Vagina (tissue), 2 donors: ENCODE measurements around the gene INSIG2. TPM values are rescaled to one million over a fixed set of nuclear protein-coding genes. Genes with fewer than 3 reads are reported as not detected.

Source experiments
- DNase-seq, 2 donors: peaks; one replicate each; pipeline ENCODE4 v3.0.0-alpha.2; 2017; ENCODE audit errors: extremely low spot score in 2 of 2
- H3K27ac ChIP-seq: fragments of 200-600 bp; sonication (generic); one replicate; pipeline ENCODE4 v1.5.1; 2019
- H3K27me3 ChIP-seq: fragments of 200-600 bp; sonication (generic); one replicate; pipeline ENCODE4 v1.5.1; 2019
- H3K36me3 ChIP-seq, 2 donors: fragments of 200-600 bp; sonication (generic); one replicate each; pipeline ENCODE4 v1.5.1; 2017 to 2019
- H3K4me1 ChIP-seq: fragments of 200-600 bp; sonication (generic); one replicate; pipeline ENCODE4 v1.5.1; 2019
- H3K4me3 ChIP-seq, 2 donors: fragments of 200-600 bp; sonication (generic); 1 replicate in 1 of 2; 2 replicates in 1 of 2; pipeline ENCODE4 v1.5.1; 2016 to 2019
- H3K9me3 ChIP-seq: fragments of 200-600 bp; sonication (generic); one replicate; pipeline ENCODE4 v1.5.1; 2019
- CTCF ChIP-seq, 3 experiments: fragments of 450-650 bp in 2 of 3; fragments of 200-600 bp in 1 of 3; sonication (generic) in 1 of 3; IDR thresholded peaks; one replicate each; pipeline ENCODE4 v1.5.1; 2017 to 2019; ENCODE audit warnings: antibody characterized with exemption in 3 of 3, mild to moderate bottlenecking in 2 of 3, moderate library complexity in 2 of 3
- POLR2A ChIP-seq, 2 donors: fragments of 450-650 bp; IDR thresholded peaks; one replicate each; pipeline ENCODE4 v1.6.1; 2017; ENCODE audit warnings: antibody characterized with exemption in 2 of 2, mild to moderate bottlenecking in 2 of 2, moderate library complexity in 2 of 2
- POLR2AphosphoS5 ChIP-seq, 2 donors: sonication (generic); formaldehyde crosslinking; IDR thresholded peaks; one replicate each; pipeline ENCODE4 v1.9.0; 2017; ENCODE audit warnings: antibody characterized with exemption in 2 of 2, mild to moderate bottlenecking in 2 of 2, low read depth in 1 of 2; ENCODE audit not compliant: insufficient read depth in 1 of 2
- intact Hi-C: fragments of 100-400 bp; cut with DNase I; formaldehyde crosslinking; loops from one replicate; pipeline ENCODE4 v1.15.1; 2023
- total RNA-seq: library from RNA; depleted of rRNA; stranded (reverse); fragments of >200 nt; gene quantifications from one replicate; pipeline ENCODE4 v1.2.3, GENCODE V29; 2016

Gene INSIG2
- total RNA-seq, 1 donor from 2014 or later = 9.8 TPM

GRCh38 chr2:118112771-118113334 is 24.6 kb downstream of the INSIG2 start:
- Histone ChIP-seq H3K27me3 (no peaks in the 10 kb centered on the region), H3K36me3 (peaks cover 0 to 3% of the 10 kb centered on the region in 2 donors), H3K4me3 (no peak overlapping the region), H3K4me1 (no peaks in the 10 kb centered on the region), H3K27ac (no peak overlapping the region), H3K9me3 (no peaks in the 10 kb centered on the region)
- intact Hi-C loops = no loop called here
- no peak for DNase-seq
- no peak for TF ChIP-seq POLR2AphosphoS5 (IDR thresholded peaks at IDR 0.05; ENCODE audit: insufficient read depth in 1 of 2, low read depth in 1 of 2)
- no peak for TF ChIP-seq POLR2A (IDR thresholded peaks at IDR 0.05)
- TF ChIP-seq CTCF (IDR thresholded peaks at IDR 0.05) = no peak

GRCh38 chr2:118114863-118115262 is 26.6 kb downstream of the INSIG2 start:
- no peak for DNase-seq
- Histone ChIP-seq H3K4me1 (no peaks in the 10 kb centered on the region), H3K27me3 (no peaks in the 10 kb centered on the region), H3K27ac (no peak overlapping the region), H3K4me3 (no peak overlapping the region), H3K9me3 (no peaks in the 10 kb centered on the region), H3K36me3 (peaks cover 0 to 3% of the 10 kb centered on the region in 2 donors)
- no peak for TF ChIP-seq POLR2A (IDR thresholded peaks at IDR 0.05)
- no peak for TF ChIP-seq POLR2AphosphoS5 (IDR thresholded peaks at IDR 0.05; ENCODE audit: insufficient read depth in 1 of 2, low read depth in 1 of 2)
- no peak for TF ChIP-seq CTCF (IDR thresholded peaks at IDR 0.05)
- intact Hi-C loops = no loop called here

GRCh38 chr2:118115761-118116160 is 27.5 kb downstream of the INSIG2 start:
- no peak overlapping the region for H3K27ac ChIP-seq
- no peak overlapping the region for H3K4me3 ChIP-seq
- intact Hi-C loops = no loop called here
- H3K27me3 ChIP-seq = no peaks in the 10 kb centered on the region
- DNase-seq = no peak
- no peak for TF ChIP-seq POLR2AphosphoS5 (IDR thresholded peaks at IDR 0.05; ENCODE audit: insufficient read depth in 1 of 2, low read depth in 1 of 2)
- no peak for TF ChIP-seq POLR2A (IDR thresholded peaks at IDR 0.05)
- TF ChIP-seq CTCF (IDR thresholded peaks at IDR 0.05) = no peak
- H3K4me1 ChIP-seq = no peaks in the 10 kb centered on the region
- H3K36me3 ChIP-seq = peaks cover 0 to 3% of the 10 kb centered on the region in 2 donors
- H3K9me3 ChIP-seq = no peaks in the 10 kb centered on the region

- no peak for DNase-seq
- intact Hi-C loops = no loop called here
- no peak overlapping the region for H3K4me3 ChIP-seq
- no peaks in the 10 kb centered on the region for H3K4me1 ChIP-seq
- no peak overlapping the region for H3K27ac ChIP-seq
- H3K27me3 ChIP-seq = no peaks in the 10 kb centered on the region
- TF ChIP-seq CTCF (IDR thresholded peaks at IDR 0.05) (no peak), POLR2A (IDR thresholded peaks at IDR 0.05) (no peak), POLR2AphosphoS5 (IDR thresholded peaks at IDR 0.05; ENCODE audit: insufficient read depth in 1 of 2, low read depth in 1 of 2) (no peak)
- H3K9me3 ChIP-seq = no peaks in the 10 kb centered on the region
- H3K36me3 ChIP-seq = no peaks in the 10 kb centered on the region
These were observed 30.2 kb downstream of the INSIG2 start for GRCh38 chr2:118118479-118118878.

GRCh38 chr2:118119158-118119727 is 31.0 kb downstream of the INSIG2 start:
- H3K27ac ChIP-seq = no peak overlapping the region
- no peak for DNase-seq
- TF ChIP-seq CTCF (IDR thresholded peaks at IDR 0.05) = no peak
- no peak for TF ChIP-seq POLR2AphosphoS5 (IDR thresholded peaks at IDR 0.05; ENCODE audit: insufficient read depth in 1 of 2, low read depth in 1 of 2)
- TF ChIP-seq POLR2A (IDR thresholded peaks at IDR 0.05) = no peak
- no peak overlapping the region for H3K4me3 ChIP-seq
- H3K4me1 ChIP-seq = peaks cover 6% of the 10 kb centered on the region
- no peaks in the 10 kb centered on the region for H3K9me3 ChIP-seq
- H3K27me3 ChIP-seq = no peaks in the 10 kb centered on the region
- no peaks in the 10 kb centered on the region for H3K36me3 ChIP-seq
- intact Hi-C loops = no loop called here
